ENCODE data around the gene STRBP.
"Not testable (repeated sequence)": the region's sequence is repeated elsewhere in the genome, so short reads cannot be mapped to it uniquely, and the experiment has no call there.

The STRBP gene

GRCh38 chr9:123186029-123186428 lies 82.4 kb downstream of the STRBP start:
- not testable (repeated sequence) for DNase-seq

- DNase-seq: no peak
Observed at GRCh38 chr9:123176949-123177348, 91.4 kb downstream of the STRBP start.

GRCh38 chr9:123175854-123176629 lies 92.3 kb downstream of the STRBP start:
- no peak for DNase-seq

- DNase-seq: no peak
Observed at GRCh38 chr9:123174887-123175518, 93.4 kb downstream of the STRBP start.

GRCh38 chr9:123174079-123174478 lies 94.3 kb downstream of the STRBP start:
- DNase-seq: no peak

- DNase-seq: no peak
Observed at GRCh38 chr9:123169926-123170325, 98.5 kb downstream of the STRBP start.

GRCh38 chr9:123168586-123168985 lies 99.8 kb downstream of the STRBP start:
- DNase-seq: no peak

GRCh38 chr9:123167474-123167873 lies 100.9 kb downstream of the STRBP start:
- no peak for DNase-seq

- DNase-seq: no peak
Observed at GRCh38 chr9:123165813-123166212, 102.6 kb downstream of the STRBP start.

GRCh38 chr9:123164285-123164684 lies 104.1 kb downstream of the STRBP start:
- no peak for DNase-seq

GRCh38 chr9:123162791-123163345 lies 105.5 kb downstream of the STRBP start:
- DNase-seq: no peak

GRCh38 chr9:123162360-123162759 lies 106.0 kb downstream of the STRBP start:
- DNase-seq: no peak

- no peak for DNase-seq
Observed at GRCh38 chr9:123157221-123157620, 111.2 kb downstream of the STRBP start.

GRCh38 chr9:123150708-123151503 lies 117.5 kb downstream of the STRBP start:
- no peak for DNase-seq

- DNase-seq: no peak
Observed at GRCh38 chr9:123149067-123149466, 119.3 kb downstream of the STRBP start.

- DNase-seq: no peak
Observed at GRCh38 chr9:123138163-123138562, 130.2 kb downstream of the STRBP start.

GRCh38 chr9:123135430-123135829 lies 133.0 kb downstream of the STRBP start:
- no peak for DNase-seq

GRCh38 chr9:123132696-123133095 lies 135.7 kb downstream of the STRBP start:
- DNase-seq: no peak

GRCh38 chr9:123131993-123132392 lies 136.4 kb downstream of the STRBP start:
- no peak for DNase-seq

GRCh38 chr9:123131258-123131657 lies 137.1 kb downstream of the STRBP start:
- no peak for DNase-seq

GRCh38 chr9:123129423-123129822 lies 139.0 kb downstream of the STRBP start:
- DNase-seq: no peak

GRCh38 chr9:123128591-123128990 lies 139.8 kb downstream of the STRBP start:
- no peak for DNase-seq

- no peak for DNase-seq
Observed at GRCh38 chr9:123127512-123128075, 140.8 kb downstream of the STRBP start.

Data from CD4-positive, alpha-beta T cell treated with Interleukin-10 for 1 hour (primary cell).